GM12878 (cell line): ENCODE measurements around the gene KRTAP10-9. TPM values are rescaled to one million over a fixed set of nuclear protein-coding genes. Genes with fewer than 3 reads are reported as not detected.

Experiments used
- ATAC-seq: fragments of 200-7000 bp; cut with Tn5 transposase; 3 replicates; pipeline ENCODE4 v1.9.1; 2020; ENCODE audit warnings: mild to moderate bottlenecking, moderate library complexity
- BruUV-seq: library from RNA; stranded (reverse); fragments of 400-500 nt; replicated peaks from 2 replicates; lab custom pipeline; 2021; lab: Mats Ljungman, UMichigan
- CTCF ChIA-PET: fragments of 300-600 bp; sonication (Branson Sonifier 250); formaldehyde crosslinking; extraction: SDS; loops from one replicate; lab custom pipeline; 2021; ENCODE audit warnings: inconsistent platforms; lab: Yijun Ruan, JAX
- POLR2A ChIA-PET: fragments of 350-600 bp; formaldehyde crosslinking; extraction: SDS; loops from one replicate; lab custom pipeline; 2021; ENCODE audit warnings: inconsistent platforms; lab: Charles Lee
- RAD21 ChIA-PET: fragments of 300-600 bp; sonication (Branson Sonifier 250); formaldehyde crosslinking; loops from one replicate; lab custom pipeline; 2023; ENCODE audit warnings: antibody characterized with exemption; ENCODE audit not compliant: unreplicated experiment; lab: Charles Lee
- SMC1A ChIA-PET: fragments of 300-600 bp; sonication (Branson Sonifier 250); formaldehyde crosslinking; loops from one replicate; lab custom pipeline; 2023; ENCODE audit not compliant: unreplicated experiment, uncharacterized antibody; lab: Charles Lee
- DNase-seq: peaks from one replicate; pipeline ENCODE4 v3.0.0-alpha.2; 2011; ENCODE audit warnings: low read depth, low spot score
- FAIRE-seq: peaks from 3 replicates; lab custom pipeline; 2011; peaks lifted over from hg19 to GRCh38; lab: Jason Lieb, UNC
- H2AFZ ChIP-seq: 2 replicates; pipeline ENCODE4 v1.6.0; 2011; ENCODE audit warnings: low read depth, low read length, control low read depth; ENCODE audit not compliant: control insufficient read depth
- H3K27ac ChIP-seq: 2 replicates; pipeline ENCODE4 v1.5.1; 2011; ENCODE audit warnings: control low read depth; ENCODE audit not compliant: control insufficient read depth, insufficient read depth
- H3K27me3 ChIP-seq, 2 experiments: replicated peaks in 1 of 2; 2 replicates each; pipeline versions ENCODE4 v1.6.0 to v1.6.1; 2011; ENCODE audit warnings: low read length in 1 of 2; ENCODE audit not compliant: control insufficient read depth in 2 of 2, insufficient read depth in 2 of 2
- H3K36me3 ChIP-seq, 2 experiments: 2 replicates each; pipeline ENCODE4 v1.5.1; 2011; ENCODE audit warnings: low read length in 1 of 2; ENCODE audit not compliant: control insufficient read depth in 2 of 2, insufficient read depth in 2 of 2
- H3K4me1 ChIP-seq: 2 replicates; pipeline ENCODE4 v1.6.1; 2011; ENCODE audit warnings: mild to moderate bottlenecking, low read length, moderate library complexity, mixed read lengths; ENCODE audit not compliant: control insufficient read depth, insufficient read depth
- H3K4me2 ChIP-seq: 2 replicates; pipeline ENCODE4 v1.6.0; 2011; ENCODE audit warnings: control low read depth; ENCODE audit not compliant: control insufficient read depth, insufficient read depth
- H3K4me3 ChIP-seq: fragments of 200-600 bp; sonication (generic); 2 replicates; pipeline ENCODE4 v1.5.1; 2016
- H3K79me2 ChIP-seq: 2 replicates; pipeline ENCODE4 v1.6.0; 2011; ENCODE audit warnings: low read length; ENCODE audit not compliant: control insufficient read depth, insufficient read depth
- H3K9ac ChIP-seq: 2 replicates; pipeline ENCODE4 v1.8.0; 2011; ENCODE audit warnings: low read length, control low read depth, mixed read lengths; ENCODE audit not compliant: control insufficient read depth, insufficient read depth
- H3K9me3 ChIP-seq: replicated peaks from 3 replicates; pipeline ENCODE4 v1.5.1; 2011; ENCODE audit warnings: mild to moderate bottlenecking, low read length; ENCODE audit not compliant: control insufficient read depth, insufficient read depth
- H4K20me1 ChIP-seq: 2 replicates; pipeline ENCODE4 v1.6.0; 2011; ENCODE audit not compliant: control insufficient read depth, insufficient read depth
- EGR1 ChIP-seq, 2 experiments: IDR thresholded peaks; 1 replicate in 1 of 2; 2 replicates in 1 of 2; pipeline ENCODE4 v1.6.1; 2011 to 2012; ENCODE audit warnings: low read depth in 2 of 2, low read length in 2 of 2, borderline replicate concordance in 1 of 2, mild to moderate bottlenecking in 1 of 2, moderate library complexity in 1 of 2
- ESRRA ChIP-seq: IDR thresholded peaks from 2 replicates; pipeline ENCODE4 v1.6.1; 2012; ENCODE audit warnings: mild to moderate bottlenecking, low read length, improper control_type of control experiment
- FOXM1 ChIP-seq: IDR thresholded peaks from 2 replicates; pipeline ENCODE4 v1.6.1; 2012; ENCODE audit warnings: low read depth, mild to moderate bottlenecking, inconsistent platforms, low read length, moderate library complexity
- IKZF1 ChIP-seq: fragments of 450-650 bp; conservative IDR thresholded peaks from 2 replicates; pipeline ENCODE4 v1.6.1; 2017; ENCODE audit warnings: antibody characterized with exemption, mild to moderate bottlenecking
- IKZF2 ChIP-seq, 2 experiments: fragments of 450-650 bp; IDR thresholded peaks; 2 replicates each; pipeline ENCODE4 v1.6.1; 2017; ENCODE audit warnings: mild to moderate bottlenecking in 2 of 2, moderate library complexity in 2 of 2
- MEF2B ChIP-seq: fragments of 450-650 bp; IDR thresholded peaks from 2 replicates; pipeline ENCODE4 v1.6.1; 2018; ENCODE audit warnings: mild to moderate bottlenecking, moderate library complexity; ENCODE audit not compliant: partially characterized antibody, poor library complexity, severe bottlenecking
- MYB ChIP-seq: fragments of 150-350 bp; IDR thresholded peaks from 2 replicates; pipeline ENCODE4 v1.6.1; 2014; ENCODE audit warnings: mild to moderate bottlenecking, low read depth, low read length, borderline replicate concordance
- MYC ChIP-seq: IDR thresholded peaks from 2 replicates; pipeline ENCODE4 v1.6.1; 2011; ENCODE audit warnings: mild to moderate bottlenecking, low read length, moderate library complexity, inconsistent platforms; ENCODE audit not compliant: insufficient read depth, insufficient replicate concordance, insufficient read length, severe bottlenecking
- POLR2AphosphoS5 ChIP-seq: IDR thresholded peaks from 2 replicates; pipeline ENCODE4 v1.6.1; 2011; ENCODE audit warnings: mild to moderate bottlenecking, low read length, inconsistent platforms
- POU2F2 ChIP-seq: IDR thresholded peaks from 3 replicates; pipeline ENCODE4 v1.6.1; 2011; ENCODE audit warnings: low read depth, mild to moderate bottlenecking, low read length, borderline replicate concordance
- RAD51 ChIP-seq: fragments of 450-650 bp; IDR thresholded peaks from 2 replicates; pipeline ENCODE4 v1.6.1; 2016; ENCODE audit warnings: moderate library complexity, mild to moderate bottlenecking, inconsistent platforms
- RCOR1 ChIP-seq: conservative IDR thresholded peaks from 2 replicates; pipeline ENCODE4 v1.6.1; 2012; ENCODE audit warnings: low read depth, low read length, improper control_type of control experiment
- SMAD5 ChIP-seq: IDR thresholded peaks from 2 replicates; pipeline ENCODE4 v1.6.1; 2016; ENCODE audit warnings: antibody characterized with exemption, low read depth
- STAT1 ChIP-seq: fragments of 450-650 bp; conservative IDR thresholded peaks from 2 replicates; pipeline ENCODE4 v1.6.1; 2014; ENCODE audit warnings: antibody characterized with exemption, mild to moderate bottlenecking
- WGBS: methylation state at CpG from one replicate; pipeline ENCODE4 v1.1.6; 2016; ENCODE audit warnings: low lambda C conversion rate; ENCODE audit not compliant: insufficient replicate concordance, insufficient coverage; ENCODE audit errors: missing lambda C conversion rate; 5-methylcytosine and 5-hydroxymethylcytosine counted together
- in situ Hi-C: fragments of 300-500 bp; cut with MboI; formaldehyde crosslinking; loops from 9 replicates; pipeline ENCODE4 v1.14.3; 2018; ENCODE audit warnings: mixed read lengths
- intact Hi-C: fragments of 100-400 bp; cut with micrococcal nuclease; formaldehyde crosslinking; loops from one replicate; pipeline ENCODE4 v1.14.2; 2022; ENCODE audit not compliant: unreplicated experiment
- polyA plus RNA-seq, 11 experiments: library from polyadenylated mRNA; depleted of rRNA in 4 of 11; unstranded in 6 of 11; stranded (reverse) in 5 of 11; fragments of >200 nt; fragmentation: Nextera tagmentation in 4 of 11; fragmentation: Illumina TruSeq in 1 of 11; extraction: Ambion mirVana in 4 of 11; extraction: Trizol in 1 of 11; gene quantifications; 1 replicate in 1 of 11; 2 replicates in 10 of 11; pipeline versions ENCODE4 v1.2.1 to v1.2.3, GENCODE V29; 2011 to 2016; ENCODE audit warnings: inconsistent platforms in 2 of 11, missing spikeins in 2 of 11, low read depth in 1 of 11
- total RNA-seq, 4 experiments: library from RNA; depleted of rRNA in 3 of 4; stranded (reverse); fragments of >200 nt in 3 of 4; fragmentation: Illumina TruSeq in 1 of 4; extraction: Trizol in 1 of 4; gene quantifications; 2 replicates each; pipeline versions ENCODE4 v1.2.1 to v1.2.3, GENCODE V29; 2013 to 2021
- TF ChIP-seq, protein P1 (sequence below): fragments of 450-650 bp; IDR thresholded peaks from 2 replicates; pipeline ENCODE4 v1.6.1; 2017; ENCODE audit warnings: mild to moderate bottlenecking
- TF ChIP-seq, protein P2 (sequence below): fragments of 450-650 bp; IDR thresholded peaks from 2 replicates; pipeline ENCODE4 v1.6.1; 2018; ENCODE audit warnings: borderline replicate concordance, mild to moderate bottlenecking; ENCODE audit not compliant: partially characterized antibody

Gene KRTAP10-9
- total and polyA plus RNA-seq, 10 of the 15 experiments (the other 5 are each of a cell fraction or from before 2014, with no cell fraction given): not detected

- TF ChIP-seq MYB (no peak), POLR2AphosphoS5 (no peak), MEF2B (no peak), STAT1 (no peak), RCOR1 (no peak), EGR1 (IDR thresholded peaks at IDR 0.05; ENCODE audit: borderline replicate concordance in 1 of 2, low read depth in 2 of 2, low read length in 2 of 2) (no peak), FOXM1 (no peak), IKZF2 (IDR thresholded peaks at IDR 0.05) (no peak), ESRRA (no peak), POU2F2 (no peak), SMAD5 (no peak), RAD51 (no peak), MYC (no peak), IKZF1 (no peak)
- TF ChIP-seq, protein P1, sequence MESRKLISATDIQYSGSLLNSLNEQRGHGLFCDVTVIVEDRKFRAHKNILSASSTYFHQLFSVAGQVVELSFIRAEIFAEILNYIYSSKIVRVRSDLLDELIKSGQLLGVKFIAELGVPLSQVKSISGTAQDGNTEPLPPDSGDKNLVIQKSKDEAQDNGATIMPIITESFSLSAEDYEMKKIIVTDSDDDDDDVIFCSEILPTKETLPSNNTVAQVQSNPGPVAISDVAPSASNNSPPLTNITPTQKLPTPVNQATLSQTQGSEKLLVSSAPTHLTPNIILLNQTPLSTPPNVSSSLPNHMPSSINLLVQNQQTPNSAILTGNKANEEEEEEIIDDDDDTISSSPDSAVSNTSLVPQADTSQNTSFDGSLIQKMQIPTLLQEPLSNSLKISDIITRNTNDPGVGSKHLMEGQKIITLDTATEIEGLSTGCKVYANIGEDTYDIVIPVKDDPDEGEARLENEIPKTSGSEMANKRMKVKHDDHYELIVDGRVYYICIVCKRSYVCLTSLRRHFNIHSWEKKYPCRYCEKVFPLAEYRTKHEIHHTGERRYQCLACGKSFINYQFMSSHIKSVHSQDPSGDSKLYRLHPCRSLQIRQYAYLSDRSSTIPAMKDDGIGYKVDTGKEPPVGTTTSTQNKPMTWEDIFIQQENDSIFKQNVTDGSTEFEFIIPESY: no peak
- TF ChIP-seq, protein P2, sequence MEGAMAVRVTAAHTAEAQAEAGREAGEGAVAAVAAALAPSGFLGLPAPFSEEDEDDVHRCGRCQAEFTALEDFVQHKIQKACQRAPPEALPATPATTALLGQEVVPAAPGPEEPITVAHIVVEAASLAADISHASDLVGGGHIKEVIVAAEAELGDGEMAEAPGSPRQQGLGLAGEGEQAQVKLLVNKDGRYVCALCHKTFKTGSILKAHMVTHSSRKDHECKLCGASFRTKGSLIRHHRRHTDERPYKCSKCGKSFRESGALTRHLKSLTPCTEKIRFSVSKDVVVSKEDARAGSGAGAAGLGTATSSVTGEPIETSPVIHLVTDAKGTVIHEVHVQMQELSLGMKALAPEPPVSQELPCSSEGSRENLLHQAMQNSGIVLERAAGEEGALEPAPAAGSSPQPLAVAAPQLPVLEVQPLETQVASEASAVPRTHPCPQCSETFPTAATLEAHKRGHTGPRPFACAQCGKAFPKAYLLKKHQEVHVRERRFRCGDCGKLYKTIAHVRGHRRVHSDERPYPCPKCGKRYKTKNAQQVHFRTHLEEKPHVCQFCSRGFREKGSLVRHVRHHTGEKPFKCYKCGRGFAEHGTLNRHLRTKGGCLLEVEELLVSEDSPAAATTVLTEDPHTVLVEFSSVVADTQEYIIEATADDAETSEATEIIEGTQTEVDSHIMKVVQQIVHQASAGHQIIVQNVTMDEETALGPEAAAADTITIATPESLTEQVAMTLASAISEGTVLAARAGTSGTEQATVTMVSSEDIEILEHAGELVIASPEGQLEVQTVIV: no peak
- FAIRE-seq (no peak), DNase-seq (no peak), ATAC-seq (no peak)
- Histone ChIP-seq H4K20me1 (no peaks in the 10 kb centered on the region), H3K27ac (no peak overlapping the region), H3K9me3 (no peaks in the 10 kb centered on the region; the same call in 2 of the 3 replicates), H3K9ac (no peak overlapping the region), H3K4me3 (no peak overlapping the region), H2AFZ (no peak overlapping the region), H3K79me2 (no peaks in the 10 kb centered on the region), H3K36me3 (no peaks in the 10 kb centered on the region), H3K4me1 (no peaks in the 10 kb centered on the region), H3K27me3 (no peaks in the 10 kb centered on the region), H3K4me2 (no peak overlapping the region)
- BruUV-seq: no TSS peak
- intact Hi-C loops: no loop called here
- ChIA-PET CTCF (no interaction called here), POLR2A (no interaction called here), SMC1A (no interaction called here), RAD21 (no interaction called here)
- WGBS: 36% methylated on average over 23 of the region's 23 CpGs
- in situ Hi-C loops: no loop called here
These were observed 25.1 kb upstream of the KRTAP10-9 start for GRCh38 chr21:44601596-44602462.
